ENCODE data around the gene ARHGAP44. TPM values are rescaled to one million over a fixed set of nuclear protein-coding genes. Genes with fewer than 3 reads are reported as not detected.

The ARHGAP44 gene
- total RNA-seq, 2 experiments from 2014 or later = 13.7 to 19.9 TPM

DNA sequence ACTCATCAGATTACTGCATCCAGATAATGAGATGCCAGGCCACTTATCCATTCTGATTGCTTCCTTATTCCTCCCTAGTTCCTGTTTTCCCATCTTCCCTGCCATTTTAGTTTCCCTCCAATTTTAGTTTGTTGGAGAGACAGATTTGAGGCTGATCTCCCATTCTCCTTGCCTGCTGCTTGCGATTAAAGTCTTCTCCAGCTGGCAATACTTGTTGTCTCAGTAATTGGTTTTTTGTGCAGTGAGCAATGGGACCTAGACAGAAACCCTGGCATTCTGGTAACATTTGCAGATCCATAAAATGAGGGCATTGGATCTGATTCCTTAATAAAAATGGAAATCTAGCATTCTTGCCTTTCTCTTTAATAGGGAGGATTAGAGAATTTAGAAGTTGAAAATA, 246.1 kb downstream of the ARHGAP44 start:
- ChIA-PET CTCF (ENCODE audit: unreplicated experiment) (no interaction called here), POLR2A (no interaction called here)
- DNase-seq (ENCODE audit: low spot score) = no peak
- no peaks in the 10 kb centered on the region for H3K36me3 ChIP-seq (ENCODE audit: insufficient read depth, low read length)
- no peak overlapping the region for H3K4me2 ChIP-seq (ENCODE audit: low read length)
- no peaks in the 10 kb centered on the region for H3K9me2 ChIP-seq (ENCODE audit: insufficient read depth, low read length)
- no peak overlapping the region for H3K27ac ChIP-seq (ENCODE audit: low read depth, low read length, poor library complexity, severe bottlenecking)
- TF ChIP-seq, protein P1, sequence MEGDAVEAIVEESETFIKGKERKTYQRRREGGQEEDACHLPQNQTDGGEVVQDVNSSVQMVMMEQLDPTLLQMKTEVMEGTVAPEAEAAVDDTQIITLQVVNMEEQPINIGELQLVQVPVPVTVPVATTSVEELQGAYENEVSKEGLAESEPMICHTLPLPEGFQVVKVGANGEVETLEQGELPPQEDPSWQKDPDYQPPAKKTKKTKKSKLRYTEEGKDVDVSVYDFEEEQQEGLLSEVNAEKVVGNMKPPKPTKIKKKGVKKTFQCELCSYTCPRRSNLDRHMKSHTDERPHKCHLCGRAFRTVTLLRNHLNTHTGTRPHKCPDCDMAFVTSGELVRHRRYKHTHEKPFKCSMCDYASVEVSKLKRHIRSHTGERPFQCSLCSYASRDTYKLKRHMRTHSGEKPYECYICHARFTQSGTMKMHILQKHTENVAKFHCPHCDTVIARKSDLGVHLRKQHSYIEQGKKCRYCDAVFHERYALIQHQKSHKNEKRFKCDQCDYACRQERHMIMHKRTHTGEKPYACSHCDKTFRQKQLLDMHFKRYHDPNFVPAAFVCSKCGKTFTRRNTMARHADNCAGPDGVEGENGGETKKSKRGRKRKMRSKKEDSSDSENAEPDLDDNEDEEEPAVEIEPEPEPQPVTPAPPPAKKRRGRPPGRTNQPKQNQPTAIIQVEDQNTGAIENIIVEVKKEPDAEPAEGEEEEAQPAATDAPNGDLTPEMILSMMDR (conservative IDR thresholded peaks at IDR 0.05; ENCODE audit: low read length) = no peak
- TF ChIP-seq EZH2phosphoT487 (IDR thresholded peaks at IDR 0.05; ENCODE audit: borderline replicate concordance, low read depth, low read length) = no peak
- H2AFZ ChIP-seq (ENCODE audit: low read length) = no peak overlapping the region
- H3K79me2 ChIP-seq (ENCODE audit: insufficient read depth, low read depth, low read length) = no peaks in the 10 kb centered on the region
- H4K20me1 ChIP-seq (ENCODE audit: insufficient read depth, low read length) = no peaks in the 10 kb centered on the region
- no peaks in the 10 kb centered on the region for H3K4me1 ChIP-seq (ENCODE audit: insufficient read depth, low read length, poor library complexity, severe bottlenecking)
- no peak overlapping the region for H3K4me3 ChIP-seq (ENCODE audit: low read depth, low read length, poor library complexity, severe bottlenecking)
- intact Hi-C loops (cut with micrococcal nuclease; ENCODE audit: unreplicated experiment) = no loop called here
- H3K9me3 ChIP-seq (ENCODE audit: low read length) = no peaks in the 10 kb centered on the region
- no TSS peak for BruUV-seq (replicated peaks)

DNA sequence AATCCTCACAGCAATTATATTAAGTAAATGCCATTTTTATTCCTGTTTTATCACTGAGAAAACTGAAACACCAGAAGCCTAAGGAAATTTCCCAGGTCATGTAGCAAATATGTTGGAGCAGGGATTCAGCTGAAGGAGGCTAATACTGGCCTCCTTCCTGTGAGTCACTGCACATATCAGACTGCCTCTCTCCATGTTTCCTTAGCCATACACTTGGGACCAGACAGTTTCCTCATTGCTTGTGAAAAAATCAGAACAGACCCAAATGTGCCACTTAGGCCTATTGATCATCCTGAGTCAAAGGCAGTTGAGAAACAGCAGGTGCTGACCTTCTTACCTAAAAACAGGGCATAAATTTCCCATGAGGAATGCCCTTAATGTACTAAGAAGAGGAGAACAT, 247.5 kb downstream of the ARHGAP44 start:
- intact Hi-C loops (cut with micrococcal nuclease; ENCODE audit: unreplicated experiment) = no loop called here
- Histone ChIP-seq H3K9me2 (ENCODE audit: insufficient read depth, low read length) (no peaks in the 10 kb centered on the region), H3K9me3 (ENCODE audit: low read length) (no peaks in the 10 kb centered on the region), H3K27ac (ENCODE audit: low read depth, low read length, poor library complexity, severe bottlenecking) (no peak overlapping the region), H3K36me3 (ENCODE audit: insufficient read depth, low read length) (no peaks in the 10 kb centered on the region), H3K4me1 (ENCODE audit: insufficient read depth, low read length, poor library complexity, severe bottlenecking) (no peaks in the 10 kb centered on the region), H3K79me2 (ENCODE audit: insufficient read depth, low read depth, low read length) (no peaks in the 10 kb centered on the region), H4K20me1 (ENCODE audit: insufficient read depth, low read length) (no peaks in the 10 kb centered on the region), H3K4me2 (ENCODE audit: low read length) (no peak overlapping the region), H2AFZ (ENCODE audit: low read length) (no peak overlapping the region), H3K4me3 (ENCODE audit: low read depth, low read length, poor library complexity, severe bottlenecking) (no peak overlapping the region)
- POLR2A ChIA-PET = no interaction called here
- TF ChIP-seq, protein P1 (conservative IDR thresholded peaks at IDR 0.05; ENCODE audit: low read length) = no peak
- TF ChIP-seq EZH2phosphoT487 (IDR thresholded peaks at IDR 0.05; ENCODE audit: borderline replicate concordance, low read depth, low read length) = no peak
- BruUV-seq (replicated peaks) = no TSS peak
- DNase-seq (ENCODE audit: low spot score) = no peak
- CTCF ChIA-PET (ENCODE audit: unreplicated experiment) = no interaction called here

DNA sequence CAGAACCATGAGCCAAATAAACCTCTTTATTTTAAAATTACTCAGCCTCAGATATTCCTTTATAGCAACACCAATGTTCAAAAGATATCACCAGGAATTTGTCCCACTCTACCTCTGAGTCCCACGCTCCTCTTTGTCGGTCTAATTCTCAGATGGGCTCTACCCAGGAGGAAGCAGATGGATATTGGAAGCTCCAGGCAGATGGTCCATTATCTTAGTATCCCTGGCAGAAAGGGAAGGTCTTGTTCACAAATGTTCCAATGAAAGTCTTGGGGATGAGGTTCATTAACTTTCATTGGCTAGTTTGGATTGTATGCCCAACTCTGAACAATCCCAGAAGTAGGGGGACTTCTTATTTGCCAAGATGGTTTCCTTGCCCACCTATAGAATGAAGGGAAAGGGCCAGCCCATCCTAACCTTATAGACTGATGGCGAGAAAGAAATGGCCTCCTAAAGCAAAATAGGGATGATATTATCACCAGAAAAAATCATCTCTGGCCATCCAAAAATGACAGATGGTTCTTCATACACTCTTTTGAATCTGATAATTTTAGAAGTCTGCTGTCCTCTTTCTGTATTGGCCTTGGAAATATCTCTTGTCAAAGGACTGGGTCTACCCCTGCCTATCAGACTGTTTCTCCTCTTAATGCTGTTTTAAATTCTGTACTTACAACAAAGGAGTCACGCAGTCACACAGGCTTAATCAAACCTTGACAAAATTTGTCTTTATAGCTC, 249.8 kb downstream of the ARHGAP44 start:
- no peak for DNase-seq (ENCODE audit: low spot score)
- no peak for TF ChIP-seq EZH2phosphoT487 (IDR thresholded peaks at IDR 0.05; ENCODE audit: borderline replicate concordance, low read depth, low read length)
- TF ChIP-seq, protein P1 (conservative IDR thresholded peaks at IDR 0.05; ENCODE audit: low read length) = no peak
- intact Hi-C loops (cut with micrococcal nuclease; ENCODE audit: unreplicated experiment) = no loop called here
- ChIA-PET CTCF (ENCODE audit: unreplicated experiment) (no interaction called here), POLR2A (interaction anchor here (0.6 kb wide), 1 partner anchor 9 kb away, joined by 3 read pairs; no protein-coding TSS in a partner anchor)
- Histone ChIP-seq H3K27ac (ENCODE audit: low read depth, low read length, poor library complexity, severe bottlenecking) (no peak overlapping the region), H3K36me3 (ENCODE audit: insufficient read depth, low read length) (no peaks in the 10 kb centered on the region), H3K9me3 (ENCODE audit: low read length) (no peaks in the 10 kb centered on the region), H3K79me2 (ENCODE audit: insufficient read depth, low read depth, low read length) (no peaks in the 10 kb centered on the region), H3K4me1 (ENCODE audit: insufficient read depth, low read length, poor library complexity, severe bottlenecking) (no peaks in the 10 kb centered on the region), H3K4me2 (ENCODE audit: low read length) (no peak overlapping the region), H3K4me3 (ENCODE audit: low read depth, low read length, poor library complexity, severe bottlenecking) (no peak overlapping the region), H3K9me2 (ENCODE audit: insufficient read depth, low read length) (no peaks in the 10 kb centered on the region), H2AFZ (ENCODE audit: low read length) (no peak overlapping the region), H4K20me1 (ENCODE audit: insufficient read depth, low read length) (no peaks in the 10 kb centered on the region)
- no TSS peak for BruUV-seq (replicated peaks)

Data from OCI-LY7 (cell line).